HG03135 (cell line): ENCODE measurements around the gene GH1.

ENCODE experiments used
- ATAC-seq: cut with Tn5 transposase; IDR thresholded peaks from one replicate; pipeline ENCODE4 v1.9.1; 2021; ENCODE audit warnings: mild to moderate bottlenecking, moderate library complexity; ENCODE audit not compliant: unreplicated experiment

The GH1 gene

DNA sequence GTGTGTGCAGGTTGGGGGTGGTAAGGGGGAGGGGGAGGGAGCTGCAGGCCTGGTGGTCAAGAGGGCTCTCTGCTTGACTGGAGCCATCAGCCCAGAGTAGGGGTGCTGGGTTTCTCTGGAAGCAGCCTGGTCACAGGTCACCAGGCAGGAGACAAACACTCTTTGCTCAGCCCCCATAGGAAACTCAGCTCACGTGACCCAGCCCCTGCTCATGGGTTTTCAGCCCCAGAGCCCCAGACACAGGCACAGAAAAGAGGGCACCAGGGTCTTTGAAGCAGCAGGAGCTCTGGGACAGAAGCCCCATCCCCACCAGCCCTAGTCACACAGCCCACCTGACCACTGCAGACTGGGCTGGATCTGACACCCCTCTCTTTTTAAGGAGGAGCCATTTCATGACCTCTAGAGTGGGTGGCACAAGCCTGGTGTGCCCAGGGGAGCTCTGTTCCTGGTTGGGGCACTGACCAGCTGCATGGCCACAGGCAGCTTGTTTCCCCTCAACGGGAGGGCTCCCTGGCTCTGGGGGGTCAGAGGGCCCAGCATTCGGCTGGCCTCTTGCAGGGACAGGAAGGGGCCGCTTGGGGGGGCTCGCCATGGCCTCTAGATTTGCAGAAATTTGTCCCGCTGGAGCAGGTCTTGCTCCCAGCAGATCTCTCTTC lies 27.3 kb upstream of the GH1 start:
- ATAC-seq: peak; percentile 53

DNA sequence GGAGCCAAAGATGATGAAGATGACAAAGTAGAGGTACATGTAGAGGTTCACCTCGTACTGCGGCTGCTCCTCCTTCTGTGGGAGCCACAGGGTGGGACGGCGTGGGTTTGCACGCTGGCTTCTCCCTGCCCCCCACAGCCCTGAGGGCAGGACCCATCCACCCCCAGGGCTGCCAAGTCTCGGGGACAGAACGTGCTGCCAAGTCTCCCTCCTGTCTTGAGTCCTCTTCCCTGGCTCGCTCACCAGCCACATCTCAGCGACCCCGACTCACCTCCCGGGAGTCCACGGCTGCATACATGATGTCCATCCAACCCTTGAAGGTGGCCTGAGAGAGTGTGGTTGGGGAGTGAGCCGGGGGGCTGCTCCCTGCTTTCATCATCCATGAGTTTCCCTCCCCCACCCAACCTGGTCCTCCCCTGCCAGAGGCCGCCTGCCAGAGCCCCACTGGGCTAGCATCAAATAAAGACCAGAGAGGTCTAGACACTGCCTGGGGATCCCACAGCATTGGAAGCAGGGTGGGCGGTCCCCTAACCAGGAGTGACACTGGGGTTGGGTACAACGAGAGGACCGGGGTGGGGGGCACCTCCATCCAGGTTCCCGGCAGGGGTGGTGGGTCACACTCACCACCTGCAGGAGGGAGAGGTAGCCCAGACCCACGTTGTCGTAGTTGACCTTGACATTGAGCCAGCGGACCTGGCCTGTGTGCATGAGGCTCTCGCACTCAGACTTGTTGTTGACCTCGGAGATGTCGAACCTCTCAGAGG lies 26.3 kb upstream of the GH1 start:
- no peak for ATAC-seq

DNA sequence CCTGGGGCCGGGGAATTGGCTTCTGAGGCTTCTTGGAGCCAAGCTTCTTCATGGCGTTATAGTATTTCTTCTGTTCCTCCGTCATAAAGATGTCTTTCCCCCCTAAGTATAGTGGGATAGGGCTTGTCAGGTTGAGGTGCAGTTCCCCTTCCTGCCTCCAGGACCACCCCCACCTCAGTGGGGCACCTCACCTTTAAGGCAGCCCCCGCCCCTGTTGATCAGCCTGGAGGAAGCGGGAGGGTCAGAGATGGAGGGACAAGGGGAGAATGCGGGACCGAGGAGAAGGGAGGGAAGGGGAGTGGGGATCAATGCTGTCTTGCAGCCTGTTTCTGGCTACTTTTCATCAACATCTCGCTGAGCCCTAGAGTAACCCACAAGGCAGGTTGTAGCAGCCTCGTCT lies 25.1 kb upstream of the GH1 start:
- ATAC-seq: no peak

DNA sequence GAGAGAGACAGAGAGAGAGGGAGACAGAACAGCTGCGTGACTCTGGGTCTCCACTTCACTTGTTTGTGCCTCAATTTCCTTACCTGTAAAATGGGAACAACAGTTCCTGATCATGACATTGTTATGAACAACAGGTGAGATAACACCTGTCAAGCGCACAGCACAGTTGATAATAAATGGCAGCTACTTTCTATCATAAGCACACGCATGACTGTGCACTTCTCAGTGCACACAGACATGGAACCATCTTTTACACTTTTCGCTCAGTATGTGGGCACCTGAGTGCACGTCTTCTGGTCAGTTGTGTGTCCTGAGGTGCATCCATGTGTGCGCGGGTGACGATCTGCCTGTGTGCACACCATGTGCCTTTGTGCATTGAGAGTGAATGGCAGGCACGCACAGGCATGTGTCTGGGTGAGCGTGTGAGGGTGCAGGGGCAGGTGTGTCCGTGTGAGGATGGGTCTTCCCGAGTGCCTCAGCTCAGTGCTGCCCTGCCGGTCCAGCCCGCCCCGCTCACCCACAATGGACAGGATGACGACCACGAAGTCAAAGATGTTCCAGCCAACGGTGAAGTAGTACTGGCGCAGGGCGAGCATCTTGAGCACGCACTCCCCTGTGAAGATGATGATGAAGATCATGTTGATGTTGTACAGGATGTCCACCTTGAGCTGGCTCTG lies 23.8 kb upstream of the GH1 start:
- ATAC-seq: no peak

DNA sequence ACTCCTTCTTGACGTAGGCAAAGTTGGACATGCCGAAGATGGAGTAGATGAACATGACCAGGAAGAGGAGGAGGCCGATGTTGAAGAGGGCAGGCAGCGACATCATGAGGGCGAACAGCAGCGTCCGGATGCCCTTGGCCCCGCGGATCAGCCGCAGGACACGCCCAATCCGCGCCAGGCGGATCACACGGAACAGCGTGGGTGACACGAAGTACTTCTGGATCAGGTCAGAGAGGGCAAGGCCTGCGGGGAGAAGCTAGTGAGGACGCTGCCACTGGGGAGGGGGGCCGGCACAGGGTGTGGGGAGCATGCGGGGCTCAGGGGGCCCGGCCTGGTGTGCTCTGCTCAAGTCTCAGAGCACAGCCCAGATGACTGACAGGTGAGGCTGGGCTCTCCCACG lies 23.1 kb upstream of the GH1 start:
- ATAC-seq: no peak

DNA sequence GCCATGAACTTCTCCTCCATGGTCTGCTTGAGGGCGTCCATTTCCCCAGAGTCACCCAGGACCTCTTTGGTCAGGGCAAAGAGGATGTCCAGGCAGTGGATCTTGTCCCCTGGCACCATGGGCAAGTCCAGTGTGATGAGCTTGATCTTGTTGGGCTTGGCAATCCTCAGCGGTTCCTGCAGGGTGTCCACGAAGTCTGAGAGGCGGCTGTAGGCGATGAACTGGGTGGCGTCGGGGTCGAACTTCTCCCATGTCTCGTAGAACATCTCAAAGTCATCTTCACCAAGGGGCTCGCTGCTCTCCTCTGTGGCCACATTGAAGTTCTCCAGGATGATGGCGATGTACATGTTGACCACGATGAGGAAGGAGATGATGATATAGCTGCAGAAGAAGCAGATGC lies 22.5 kb upstream of the GH1 start:
- no peak for ATAC-seq

DNA sequence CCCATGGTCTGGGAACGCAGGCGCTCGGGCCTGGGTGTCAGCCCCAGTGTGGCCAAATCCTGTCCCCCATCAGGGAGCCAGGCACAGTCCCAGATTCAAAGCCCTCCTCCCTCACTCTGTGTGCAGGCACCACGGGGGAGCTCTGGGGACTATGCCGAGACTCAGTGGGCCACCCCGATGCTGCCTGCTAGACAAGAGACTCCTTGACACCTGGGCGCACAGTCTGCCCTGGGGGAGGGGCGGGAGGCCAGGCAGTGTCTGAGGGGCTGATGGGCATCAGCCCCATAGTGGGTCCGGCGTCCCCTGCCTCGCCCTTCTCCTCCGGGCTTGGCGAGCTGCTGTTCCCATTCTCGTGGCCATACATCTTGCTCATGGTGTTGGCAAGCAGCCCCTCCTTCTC lies 21.9 kb upstream of the GH1 start:
- ATAC-seq: no peak

DNA sequence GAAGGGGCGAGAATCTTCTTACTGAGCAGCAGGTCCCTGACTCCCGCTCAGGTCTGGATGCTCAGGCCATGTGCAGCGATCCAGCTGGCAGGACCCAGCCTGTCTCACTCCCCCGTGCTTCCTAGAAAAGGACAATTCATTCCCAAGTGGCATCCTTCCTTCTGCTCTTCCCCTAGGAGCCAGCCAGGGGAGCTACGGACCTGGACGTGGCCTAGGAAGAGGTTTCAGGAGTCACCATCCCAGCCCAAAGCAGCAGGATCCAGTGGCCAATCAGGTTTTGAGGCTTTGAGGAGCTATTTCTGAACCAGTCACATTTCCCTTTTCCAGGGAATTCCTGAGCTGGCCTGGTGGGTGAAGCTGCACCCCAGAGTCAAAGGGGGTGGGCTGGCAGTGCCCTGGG lies 21.2 kb upstream of the GH1 start:
- ATAC-seq: no peak

DNA sequence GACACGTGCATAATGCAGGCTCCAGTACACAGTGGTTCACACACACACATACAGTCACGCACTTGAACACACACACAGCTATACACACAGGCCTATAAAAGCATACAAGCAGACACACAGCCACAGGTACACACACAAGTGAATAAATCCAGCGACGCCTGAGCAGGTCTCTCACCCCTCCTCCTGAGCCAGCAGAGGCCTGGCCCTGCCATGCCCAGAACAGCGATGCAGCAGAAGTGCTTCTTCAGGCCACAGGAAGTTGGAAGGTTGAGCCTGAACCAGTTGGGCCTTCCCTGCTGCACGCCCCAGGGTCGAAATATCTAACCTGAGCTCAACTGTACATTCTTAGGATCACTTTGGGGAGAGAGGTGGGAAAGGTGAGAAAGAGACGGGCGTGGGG lies 20.8 kb upstream of the GH1 start:
- no peak for ATAC-seq

DNA sequence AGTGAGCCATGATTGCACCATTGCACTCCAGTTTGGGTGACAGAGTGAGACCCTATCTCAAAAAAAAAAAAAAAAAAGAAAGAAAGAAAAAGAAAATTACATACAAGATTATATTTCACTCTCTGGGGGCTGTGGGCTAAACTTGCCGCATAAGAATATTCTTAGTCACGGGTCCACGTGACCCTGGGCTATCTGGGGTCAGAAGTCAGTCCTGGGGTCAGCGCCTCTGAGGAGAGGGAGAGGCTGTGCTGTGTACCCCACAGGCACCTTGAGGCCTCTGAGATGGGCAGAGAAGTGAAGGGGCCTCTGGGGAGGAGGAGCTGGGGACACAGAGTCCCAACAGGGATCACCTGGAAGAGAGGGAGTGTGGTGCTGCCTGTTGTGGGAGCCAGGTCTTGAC lies 19.3 kb upstream of the GH1 start:
- no peak for ATAC-seq

DNA sequence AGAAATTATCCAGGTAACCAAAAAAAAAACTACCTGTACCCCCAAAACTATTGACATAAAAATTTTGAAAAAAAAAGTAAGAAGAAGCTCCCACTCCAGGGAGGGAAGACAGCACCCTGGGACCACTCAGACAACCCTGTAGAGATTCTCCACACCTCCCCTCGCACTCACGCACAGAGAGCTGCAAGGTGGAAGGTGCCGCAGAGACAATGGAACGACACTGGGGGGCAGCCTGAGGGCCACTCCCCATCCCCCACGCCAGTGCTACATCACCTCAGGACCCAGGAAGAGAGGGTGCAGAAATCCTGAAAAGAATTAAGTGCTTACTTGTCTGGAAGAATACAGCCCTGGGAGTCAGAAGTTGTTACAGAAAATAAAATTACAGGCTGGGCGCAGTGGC lies 18.7 kb upstream of the GH1 start:
- ATAC-seq: no peak

DNA sequence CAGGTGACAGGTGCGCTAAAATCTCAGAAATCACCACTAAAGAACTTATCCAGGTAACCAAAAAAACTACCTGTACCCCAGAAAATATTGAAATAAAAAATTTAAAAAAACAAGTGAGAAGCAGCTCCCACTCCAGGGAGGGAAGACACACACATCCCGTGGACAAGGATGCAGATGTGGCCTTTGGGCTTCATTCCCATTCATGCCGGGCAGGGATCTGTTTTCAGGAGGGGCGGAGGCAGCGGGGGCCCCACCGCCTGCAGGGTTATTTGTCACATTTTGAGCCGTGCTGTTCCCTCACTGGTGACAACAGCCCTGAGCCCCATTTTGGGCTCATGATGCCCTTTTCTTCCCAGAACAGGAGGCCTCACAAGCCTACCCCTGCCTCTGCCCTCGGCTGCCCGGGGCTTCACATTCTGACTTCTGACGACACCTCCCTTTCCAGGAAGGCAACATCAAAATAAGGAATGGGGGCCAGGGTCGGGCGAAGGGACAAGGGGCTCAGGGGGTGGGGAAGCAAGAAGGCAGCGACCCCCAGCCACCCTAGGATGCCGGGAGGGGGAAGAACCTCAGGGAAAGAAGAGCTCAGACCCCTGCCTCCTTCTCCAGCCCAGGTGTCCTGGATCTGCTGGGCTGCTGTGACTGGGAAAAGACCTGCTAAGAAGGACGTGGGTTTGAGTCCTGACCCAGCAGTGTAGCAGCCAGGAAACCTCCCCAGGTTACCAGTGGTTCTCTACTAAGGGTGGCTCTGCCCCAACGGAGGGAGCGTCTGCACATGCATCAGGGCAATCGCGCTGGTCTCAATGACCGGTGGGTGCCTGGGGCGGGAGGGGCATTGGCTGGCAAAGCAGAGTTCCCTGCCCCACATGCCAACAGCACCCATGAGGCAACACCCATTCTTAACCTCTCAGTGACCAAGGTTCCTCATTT lies 15.8 kb upstream of the GH1 start:
- ATAC-seq: no peak

DNA sequence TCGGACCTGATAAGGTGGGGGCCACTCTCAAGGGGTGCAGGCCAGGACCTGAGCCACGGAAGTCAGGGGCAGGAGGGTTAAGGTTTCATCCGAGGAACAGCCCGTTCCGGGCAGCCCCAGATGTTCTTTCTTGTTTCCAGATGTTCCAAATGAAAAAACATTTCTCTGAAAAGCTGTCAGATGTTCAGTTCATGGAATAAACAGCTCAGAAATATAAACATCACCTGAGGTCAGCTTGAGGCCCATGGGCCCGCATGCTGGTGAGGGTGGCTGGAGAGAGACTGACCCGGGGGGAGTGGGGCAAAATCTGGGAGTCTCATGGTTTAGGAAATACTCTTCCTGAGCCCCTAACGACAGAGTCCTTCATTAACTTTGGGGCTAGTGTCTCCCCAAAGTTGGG lies 15.0 kb upstream of the GH1 start:
- ATAC-seq: no peak

DNA sequence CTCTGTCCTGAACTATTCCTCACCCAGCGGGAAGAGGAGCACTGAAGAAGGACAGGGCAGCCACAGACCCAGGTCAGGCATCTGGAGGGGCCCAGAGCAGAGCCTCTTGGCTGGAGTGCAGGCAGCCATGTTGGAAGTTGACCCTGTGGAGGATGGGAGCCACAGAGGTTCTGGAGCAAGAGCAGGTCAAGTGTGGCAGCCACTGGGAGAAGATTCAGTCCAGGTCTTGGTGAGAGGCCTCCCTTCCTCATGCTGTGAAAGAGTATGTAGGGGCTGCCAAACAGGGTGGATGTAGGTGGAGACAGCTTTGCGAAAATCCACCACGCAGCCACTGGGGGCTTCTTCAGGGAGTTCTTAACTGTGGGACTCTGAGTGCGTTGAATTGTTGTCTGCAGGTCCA lies 14.1 kb upstream of the GH1 start:
- no peak for ATAC-seq

DNA sequence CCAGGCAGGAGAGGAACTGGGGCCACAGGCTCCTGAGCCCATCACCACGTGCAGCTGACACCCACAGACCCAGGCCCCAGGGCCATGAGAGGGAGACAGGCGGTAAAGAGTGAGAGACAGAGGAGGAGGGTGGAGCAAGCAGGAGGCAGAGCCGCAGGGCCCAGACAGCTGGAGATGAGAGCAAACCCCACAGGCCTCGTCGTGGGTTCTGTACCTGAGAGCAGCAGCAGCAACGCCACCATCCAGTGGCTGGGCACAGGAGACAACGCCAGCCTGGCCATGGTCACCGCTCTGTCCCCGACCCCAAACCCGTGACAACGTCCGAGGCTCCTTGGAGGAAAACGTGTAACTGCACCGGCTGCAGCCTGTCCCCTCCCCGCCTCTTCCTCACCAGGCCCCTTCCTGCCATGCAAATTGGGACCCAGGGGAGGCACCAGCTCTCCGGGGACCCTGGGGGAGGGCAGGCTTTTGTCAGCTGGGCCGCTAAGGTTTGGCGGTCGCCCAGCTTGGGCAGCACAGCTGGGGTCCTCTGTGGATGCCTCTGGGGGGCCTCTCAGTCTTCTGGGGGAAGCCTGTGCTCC lies 13.4 kb upstream of the GH1 start, which contains the start of gene CD79B:
Gene CD79B, minus strand, starts transcription at position 351 of the 581 bp plus-strand sequence. Its CDS starts 70 bp downstream, at position 281.
- ATAC-seq: peak; percentile 80

DNA sequence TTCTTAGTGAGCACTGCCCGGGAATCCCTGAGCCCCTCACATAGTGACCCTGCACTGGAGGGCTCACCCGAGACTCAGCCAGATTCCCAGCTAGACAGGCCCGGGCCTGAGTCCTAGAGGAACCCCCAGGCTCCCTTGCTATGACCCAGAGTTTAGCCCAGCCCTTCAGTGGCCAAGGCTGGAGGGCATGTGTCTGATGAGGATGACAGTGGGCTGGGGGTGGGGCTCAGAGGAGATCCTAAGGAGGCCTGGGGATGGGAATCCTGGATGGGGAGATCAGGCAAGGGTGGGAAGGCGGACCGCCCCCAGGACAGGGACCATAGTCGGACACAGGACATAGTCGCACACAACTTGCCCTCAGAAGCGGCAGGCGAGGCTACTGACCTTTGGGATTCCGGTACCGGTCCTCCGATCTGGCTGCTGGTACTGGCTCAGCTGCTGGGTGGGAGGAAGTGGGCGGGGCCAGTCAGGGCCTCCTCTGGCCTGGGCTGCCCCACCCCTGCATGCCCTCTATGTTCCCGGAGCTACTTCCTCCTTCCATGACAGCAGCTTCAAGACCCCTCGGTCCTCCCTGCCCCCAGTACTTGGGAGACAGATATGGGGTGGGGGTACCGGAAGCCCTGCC lies 12.4 kb upstream of the GH1 start:
- ATAC-seq: no peak

DNA sequence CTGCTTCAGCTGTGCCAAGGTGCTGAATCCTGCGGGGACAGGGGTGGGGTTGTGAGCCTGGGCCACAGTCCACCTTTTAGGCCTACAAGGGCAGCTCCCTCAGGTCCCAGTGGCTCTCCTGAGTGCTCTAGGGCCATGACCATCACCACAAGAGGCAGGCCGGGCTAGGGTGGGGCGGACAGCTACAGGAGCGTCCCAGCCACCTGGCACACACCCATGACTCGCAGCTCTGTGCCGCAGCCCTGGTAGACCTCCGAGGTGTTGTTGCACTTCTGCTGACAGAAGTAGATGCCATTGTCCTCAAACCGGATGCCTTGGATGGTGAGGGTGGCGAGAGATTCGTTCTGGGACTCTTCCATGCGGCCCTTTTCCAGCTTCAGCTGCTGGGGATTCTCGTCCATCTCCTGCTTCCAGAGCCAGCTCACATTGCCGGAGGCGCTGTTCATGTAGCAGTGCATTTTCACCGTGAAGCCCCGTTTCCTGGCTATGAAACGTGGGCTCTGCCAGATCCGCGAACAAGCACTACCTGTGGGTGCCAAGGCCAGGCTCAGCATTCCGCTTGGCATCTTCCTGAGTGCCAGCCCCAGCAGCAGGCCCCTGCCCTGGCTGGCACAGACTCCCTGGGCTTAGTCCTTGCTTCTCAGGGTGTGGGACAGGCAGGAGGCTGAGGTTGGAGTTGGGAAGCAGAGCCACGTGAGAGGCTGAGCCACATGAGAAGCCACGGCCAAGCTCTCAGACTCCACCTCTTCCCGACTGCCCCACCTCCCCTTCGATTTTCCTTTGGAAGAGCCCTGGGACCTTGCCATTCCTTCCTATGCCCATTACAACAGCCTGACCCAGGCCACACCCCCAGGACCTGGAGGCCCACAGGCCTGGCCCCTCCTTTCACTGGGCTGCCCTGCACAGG lies 11.5 kb upstream of the GH1 start:
- ATAC-seq: no peak

DNA sequence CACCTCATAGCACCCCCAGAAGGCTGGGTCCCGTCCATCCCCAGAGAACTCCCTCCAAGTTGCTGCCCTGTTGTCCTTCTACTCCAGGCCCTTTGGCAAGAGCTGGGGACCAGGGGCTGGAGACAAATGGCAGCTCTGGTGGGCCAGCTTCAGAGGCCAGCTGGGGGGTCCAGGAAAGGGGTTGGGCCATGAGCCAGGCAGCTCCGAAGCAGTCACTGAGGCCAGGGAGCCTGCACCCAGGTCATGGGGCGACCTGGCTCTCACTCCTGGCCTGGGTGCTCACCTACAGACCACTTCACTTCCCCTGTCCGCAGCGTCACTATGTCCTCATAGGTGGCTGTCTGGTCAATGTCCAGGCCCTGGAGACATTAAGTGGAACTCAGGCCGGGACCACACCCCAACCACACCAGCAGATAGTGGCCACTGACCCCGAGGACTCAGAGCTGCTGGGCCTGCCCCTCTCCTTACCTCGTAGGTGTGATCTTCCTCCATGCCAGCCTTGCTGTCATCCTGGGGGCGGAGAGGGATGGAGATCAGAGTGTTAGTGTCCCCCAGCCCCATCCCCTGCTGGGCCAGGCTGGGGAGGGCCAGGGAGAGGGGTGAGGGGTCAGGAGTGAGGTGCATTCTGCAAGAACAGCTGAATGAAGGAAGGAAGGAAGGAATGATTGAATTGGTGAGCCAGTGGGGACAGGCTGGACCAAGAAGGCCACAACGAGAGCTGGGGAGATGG lies 10.5 kb upstream of the GH1 start:
- ATAC-seq: no peak
